Gastrocnemius medialis (tissue), 4 donors: Measurements from ENCODE around the gene ZNF804A.

Experiments
- CTCF ChIP-seq, 5 experiments: fragments of 450-650 bp in 3 of 5; fragments of 200-600 bp in 2 of 5; sonication (generic) in 2 of 5; IDR thresholded peaks in 4 of 5; conservative IDR thresholded peaks in 1 of 5; 1 replicate in 4 of 5; 2 replicates in 1 of 5; pipeline ENCODE4 v1.5.1; 2016 to 2019; ENCODE audit warnings: antibody characterized with exemption in 5 of 5, mild to moderate bottlenecking in 3 of 5, moderate library complexity in 3 of 5
- POLR2A ChIP-seq, 2 donors: fragments of 450-650 bp; IDR thresholded peaks; one replicate each; pipeline ENCODE4 v1.6.1; 2017; ENCODE audit warnings: antibody characterized with exemption in 2 of 2, mild to moderate bottlenecking in 2 of 2, moderate library complexity in 2 of 2

GRCh38 chr2:184602734-184603133, 4.4 kb downstream of the ZNF804A start:
- no peak for TF ChIP-seq CTCF (IDR thresholded peaks at IDR 0.05 in 4 of 5, conservative IDR thresholded peaks at IDR 0.05 in 1 of 5)
- no peak for TF ChIP-seq POLR2A (IDR thresholded peaks at IDR 0.05)
